Measurements from ENCODE around the gene FAM184A.

- TF ChIP-seq EP300 (IDR thresholded peaks at IDR 0.05; ENCODE audit: low read depth in 2 of 2, low read length in 2 of 2) (no peak), EP300 (CRISPR knock-in tag; IDR thresholded peaks at IDR 0.05; ENCODE audit: borderline replicate concordance) (no peak), FOXK1 (CRISPR knock-in tag; IDR thresholded peaks at IDR 0.05; ENCODE audit: borderline replicate concordance, low read depth) (no peak)
- TF ChIP-seq, protein P1, sequence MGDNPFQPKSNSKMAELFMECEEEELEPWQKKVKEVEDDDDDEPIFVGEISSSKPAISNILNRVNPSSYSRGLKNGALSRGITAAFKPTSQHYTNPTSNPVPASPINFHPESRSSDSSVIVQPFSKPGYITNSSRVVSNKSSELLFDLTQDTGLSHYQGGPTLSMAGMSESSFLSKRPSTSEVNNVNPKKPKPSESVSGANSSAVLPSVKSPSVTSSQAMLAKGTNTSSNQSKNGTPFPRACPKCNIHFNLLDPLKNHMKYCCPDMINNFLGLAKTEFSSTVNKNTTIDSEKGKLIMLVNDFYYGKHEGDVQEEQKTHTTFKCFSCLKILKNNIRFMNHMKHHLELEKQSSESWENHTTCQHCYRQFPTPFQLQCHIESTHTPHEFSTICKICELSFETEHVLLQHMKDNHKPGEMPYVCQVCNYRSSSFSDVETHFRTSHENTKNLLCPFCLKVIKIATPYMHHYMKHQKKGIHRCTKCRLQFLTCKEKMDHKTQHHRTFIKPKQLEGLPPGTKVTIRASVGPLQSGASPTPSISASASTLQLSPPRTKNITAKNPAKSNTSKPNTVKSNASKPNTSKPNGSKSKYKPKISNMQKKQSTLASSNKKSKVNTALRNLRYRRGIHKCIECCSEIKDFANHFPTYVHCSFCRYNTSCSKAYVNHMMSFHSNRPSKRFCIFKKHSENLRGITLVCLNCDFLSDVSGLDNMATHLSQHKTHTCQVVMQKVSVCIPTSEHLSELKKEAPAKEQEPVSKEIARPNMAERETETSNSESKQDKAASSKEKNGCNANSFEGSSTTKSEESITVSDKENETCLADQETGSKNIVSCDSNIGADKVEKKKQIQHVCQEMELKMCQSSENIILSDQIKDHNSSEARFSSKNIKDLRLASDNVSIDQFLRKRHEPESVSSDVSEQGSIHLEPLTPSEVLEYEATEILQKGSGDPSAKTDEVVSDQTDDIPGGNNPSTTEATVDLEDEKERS (CRISPR knock-in tag; IDR thresholded peaks at IDR 0.05), result no peak
Measured at GRCh38 chr6:118996289-118996820, 82.1 kb downstream of the FAM184A start.
